Measurements from ENCODE around the gene TUBB. TPM values are rescaled to one million over a fixed set of nuclear protein-coding genes. Genes with fewer than 3 reads are reported as not detected.

The TUBB gene
- total and polyA plus RNA-seq, 9 of the 15 experiments (the other 6 are each of a cell fraction or from before 2014, with no cell fraction given), result 971 to 2,870 (median 1,478) TPM

GRCh38 chr6:30770592-30770991, 50.4 kb downstream of the TUBB start (continued):
- TF ChIP-seq, protein P1, sequence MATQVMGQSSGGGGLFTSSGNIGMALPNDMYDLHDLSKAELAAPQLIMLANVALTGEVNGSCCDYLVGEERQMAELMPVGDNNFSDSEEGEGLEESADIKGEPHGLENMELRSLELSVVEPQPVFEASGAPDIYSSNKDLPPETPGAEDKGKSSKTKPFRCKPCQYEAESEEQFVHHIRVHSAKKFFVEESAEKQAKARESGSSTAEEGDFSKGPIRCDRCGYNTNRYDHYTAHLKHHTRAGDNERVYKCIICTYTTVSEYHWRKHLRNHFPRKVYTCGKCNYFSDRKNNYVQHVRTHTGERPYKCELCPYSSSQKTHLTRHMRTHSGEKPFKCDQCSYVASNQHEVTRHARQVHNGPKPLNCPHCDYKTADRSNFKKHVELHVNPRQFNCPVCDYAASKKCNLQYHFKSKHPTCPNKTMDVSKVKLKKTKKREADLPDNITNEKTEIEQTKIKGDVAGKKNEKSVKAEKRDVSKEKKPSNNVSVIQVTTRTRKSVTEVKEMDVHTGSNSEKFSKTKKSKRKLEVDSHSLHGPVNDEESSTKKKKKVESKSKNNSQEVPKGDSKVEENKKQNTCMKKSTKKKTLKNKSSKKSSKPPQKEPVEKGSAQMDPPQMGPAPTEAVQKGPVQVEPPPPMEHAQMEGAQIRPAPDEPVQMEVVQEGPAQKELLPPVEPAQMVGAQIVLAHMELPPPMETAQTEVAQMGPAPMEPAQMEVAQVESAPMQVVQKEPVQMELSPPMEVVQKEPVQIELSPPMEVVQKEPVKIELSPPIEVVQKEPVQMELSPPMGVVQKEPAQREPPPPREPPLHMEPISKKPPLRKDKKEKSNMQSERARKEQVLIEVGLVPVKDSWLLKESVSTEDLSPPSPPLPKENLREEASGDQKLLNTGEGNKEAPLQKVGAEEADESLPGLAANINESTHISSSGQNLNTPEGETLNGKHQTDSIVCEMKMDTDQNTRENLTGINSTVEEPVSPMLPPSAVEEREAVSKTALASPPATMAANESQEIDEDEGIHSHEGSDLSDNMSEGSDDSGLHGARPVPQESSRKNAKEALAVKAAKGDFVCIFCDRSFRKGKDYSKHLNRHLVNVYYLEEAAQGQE (IDR thresholded peaks at IDR 0.05; ENCODE audit: borderline replicate concordance), result no peak
- TF ChIP-seq, protein P1 (CRISPR knock-in tag; IDR thresholded peaks at IDR 0.05; ENCODE audit: low read depth), result 0 out of 2 replicates have a peak, but pooled peaks have one; percentile 31
- no peak for TF ChIP-seq STAT5B (CRISPR knock-in tag; IDR thresholded peaks at IDR 0.05)
- no peak for TF ChIP-seq ETV5 (CRISPR knock-in tag; IDR thresholded peaks at IDR 0.05; ENCODE audit: low read depth)
- TF ChIP-seq ZNF583 (CRISPR knock-in tag; IDR thresholded peaks at IDR 0.05), result 0 out of 2 replicates have a peak, but pooled peaks have one; percentile 41
- TF ChIP-seq ZNF76 (CRISPR knock-in tag; IDR thresholded peaks at IDR 0.05; ENCODE audit: borderline replicate concordance), result 0 out of 2 replicates have a peak, but pooled peaks have one; percentile 60
- no peak for TF ChIP-seq ZNF224 (CRISPR knock-in tag; IDR thresholded peaks at IDR 0.05)
- TF ChIP-seq BACH1 (tag; IDR thresholded peaks at IDR 0.05), result 0 out of 2 replicates have a peak, but pooled peaks have one; percentile 24
- TF ChIP-seq ZFX (CRISPR knock-in tag; IDR thresholded peaks at IDR 0.05), result 0 out of 2 replicates have a peak, but pooled peaks have one; percentile 19

Data from K562 (cell line).